B cell (primary cell): ENCODE data around the gene GLB1L3. TPM values are rescaled to one million over a fixed set of nuclear protein-coding genes. Genes with fewer than 3 reads are reported as not detected.

Experiments used
- ATAC-seq: fragments of 200-7000 bp; cut with Tn5 transposase; one replicate; pipeline ENCODE4 v1.10.0; 2021; ENCODE audit warnings: low read depth, mild to moderate bottlenecking, moderate number of reproducible peaks, moderate library complexity
- CTCF ChIA-PET: fragments of 350-600 bp; sonication (Branson Sonifier 250); formaldehyde crosslinking; loops from one replicate; lab custom pipeline; 2021; ENCODE audit warnings: antibody characterized with exemption, inconsistent platforms; lab: Charles Lee
- POLR2A ChIA-PET: fragments of 350-600 bp; sonication (Branson Sonifier 250); formaldehyde crosslinking; loops from one replicate; lab custom pipeline; 2021; ENCODE audit warnings: antibody characterized with exemption; lab: Charles Lee
- DNase-seq: peaks from one replicate; pipeline ENCODE4 v3.0.0; 2013
- H2AFZ ChIP-seq: 2 replicates; pipeline ENCODE4 v1.6.1; 2012; ENCODE audit warnings: mild to moderate bottlenecking, low read depth, low read length; ENCODE audit not compliant: insufficient read depth, poor library complexity, severe bottlenecking
- H3K27ac ChIP-seq, 2 donors: 1 replicate in 1 of 2; 2 replicates in 1 of 2; pipeline ENCODE4 v1.5.1; 2012 to 2013; ENCODE audit warnings: low read length in 2 of 2, mild to moderate bottlenecking in 2 of 2, moderate library complexity in 1 of 2
- H3K27me3 ChIP-seq, 4 experiments: fragments of 200-600 bp in 1 of 4; sonication (generic) in 1 of 4; replicated peaks in 1 of 4; 1 replicate in 2 of 4; 2 replicates in 2 of 4; pipeline versions ENCODE4 v1.6.1 to v1.7.0; 2013 to 2016; ENCODE audit warnings: low read length in 3 of 4, mild to moderate bottlenecking in 2 of 4, mixed read lengths in 1 of 4, moderate library complexity in 1 of 4; ENCODE audit not compliant: insufficient read depth in 4 of 4, control insufficient read depth in 3 of 4; ENCODE audit errors: control extremely low read depth in 1 of 4
- H3K36me3 ChIP-seq, 2 experiments: replicated peaks in 1 of 2; 1 replicate in 1 of 2; 2 replicates in 1 of 2; pipeline versions ENCODE4 v1.6.1 to v1.7.1; 2013; ENCODE audit warnings: low read length in 1 of 2; ENCODE audit not compliant: insufficient read depth in 2 of 2, control insufficient read depth in 1 of 2; ENCODE audit errors: control extremely low read depth in 1 of 2, extremely low read depth in 1 of 2
- H3K4me1 ChIP-seq, 2 donors: fragments of 200-600 bp in 1 of 2; sonication (generic) in 1 of 2; 1 replicate in 1 of 2; 2 replicates in 1 of 2; pipeline versions ENCODE4 v1.5.1 to v1.6.1; 2013 to 2017; ENCODE audit warnings: low read length in 2 of 2; ENCODE audit not compliant: control insufficient read depth in 2 of 2, insufficient read depth in 2 of 2
- H3K4me2 ChIP-seq: replicated peaks from 2 replicates; pipeline ENCODE3; 2012; ENCODE audit warnings: mild to moderate bottlenecking, low read depth, low read length; ENCODE audit not compliant: poor library complexity, severe bottlenecking
- H3K4me3 ChIP-seq, 5 experiments: fragments of 200-600 bp in 1 of 5; sonication (generic) in 1 of 5; 1 replicate in 3 of 5; 2 replicates in 2 of 5; pipeline versions ENCODE4 v1.5.1 to v1.7.0; 2011 to 2016; ENCODE audit warnings: low read length in 4 of 5, mild to moderate bottlenecking in 4 of 5, low read depth in 2 of 5, control low read depth in 1 of 5, moderate library complexity in 1 of 5; ENCODE audit not compliant: insufficient read depth in 1 of 5; ENCODE audit errors: control extremely low read depth in 1 of 5, extremely low read depth in 1 of 5
- H3K79me2 ChIP-seq: fragments of 200-600 bp; sonication (generic); one replicate; pipeline ENCODE4 v1.6.0; 2016; ENCODE audit warnings: low read length; ENCODE audit not compliant: control insufficient read depth, insufficient read depth
- H3K9ac ChIP-seq: fragments of 200-600 bp; sonication (generic); 2 replicates; pipeline ENCODE4 v1.6.1; 2017; ENCODE audit warnings: mild to moderate bottlenecking, low read length, moderate library complexity
- H3K9me3 ChIP-seq, 3 donors: one replicate each; pipeline versions ENCODE4 v1.6.1 to v1.7.1; 2013; ENCODE audit warnings: low read length in 2 of 3; ENCODE audit not compliant: control insufficient read depth in 2 of 3, insufficient read depth in 1 of 3; ENCODE audit errors: control extremely low read depth in 1 of 3
- H4K20me1 ChIP-seq: 2 replicates; pipeline ENCODE4 v1.6.0; 2012; ENCODE audit warnings: mild to moderate bottlenecking, low read length; ENCODE audit not compliant: insufficient read depth, control insufficient read depth, poor library complexity, severe bottlenecking
- H3K27ac Mint-ChIP-seq: one replicate; pipeline ENCODE4 v1.8.0; 2021; ENCODE audit warnings: mixed read lengths
- H3K27me3 Mint-ChIP-seq: one replicate; pipeline ENCODE4 v1.8.0; 2021; ENCODE audit warnings: mixed read lengths
- H3K4me1 Mint-ChIP-seq: one replicate; pipeline ENCODE4 v1.8.0; 2021; ENCODE audit warnings: mixed read lengths
- H3K4me3 Mint-ChIP-seq: one replicate; pipeline ENCODE4 v1.8.0; 2021; ENCODE audit warnings: mixed read lengths
- H3K9me3 Mint-ChIP-seq: one replicate; pipeline ENCODE4 v1.8.0; 2022; ENCODE audit warnings: mixed read lengths; ENCODE audit not compliant: insufficient read depth
- CTCF ChIP-seq: fragments of 200-600 bp; IDR thresholded peaks from one replicate; pipeline ENCODE4 v1.8.0; 2022; ENCODE audit warnings: antibody characterized with exemption, mild to moderate bottlenecking
- WGBS: methylation state at CpG from one replicate; pipeline ENCODE4 v1.1.5; 2013; ENCODE audit warnings: missing lambda C conversion rate; ENCODE audit not compliant: insufficient coverage; 5-methylcytosine and 5-hydroxymethylcytosine counted together
- intact Hi-C: fragments of 100-400 bp; cut with micrococcal nuclease; formaldehyde crosslinking; loops from one replicate; pipeline ENCODE4 v1.10.0; 2022
- polyA plus RNA-seq: library from polyadenylated mRNA; depleted of rRNA; stranded (reverse); fragments of >200 nt; gene quantifications from 2 replicates; pipeline ENCODE4 v1.2.3, GENCODE V29; 2012
- total RNA-seq, 2 donors: library from RNA; stranded (reverse); fragments of 120-200 nt in 1 of 2; gene quantifications; 1 replicate in 1 of 2; 2 replicates in 1 of 2; pipeline versions ENCODE4 v1.2.3 to v1.2.4, GENCODE V29; 2013 to 2022

The GLB1L3 gene
- total and polyA plus RNA-seq, 2 donors (not counting 1 experiment from before 2014, with no cell fraction given): not detected

GRCh38 chr11:134361661-134362060 is 85.5 kb downstream of the GLB1L3 start:
- Histone ChIP-seq H3K4me3 (no peak overlapping the region), H3K4me1 (no peaks in the 10 kb centered on the region), H3K27ac (no peak overlapping the region), H3K27me3 (peaks cover 0 to 4% (median 0%) of the 10 kb centered on the region in 4 experiments), H2AFZ (no peak overlapping the region), H3K9me3 (peaks cover 0 to 18% (median 0%) of the 10 kb centered on the region in 3 donors), H3K36me3 (no peaks in the 10 kb centered on the region), H4K20me1 (no peaks in the 10 kb centered on the region), H3K9ac (no peak overlapping the region), H3K4me2 (no peak overlapping the region), H3K79me2 (no peaks in the 10 kb centered on the region)
- ChIA-PET POLR2A (no interaction called here), CTCF (no interaction called here)
- Mint-ChIP-seq H3K4me1 (peaks cover 2% of the 10 kb centered on the region), H3K4me3 (no peak overlapping the region), H3K9me3 (no peaks in the 10 kb centered on the region), H3K27ac (no peak overlapping the region), H3K27me3 (peaks cover 30% of the 10 kb centered on the region)
- TF ChIP-seq CTCF: no peak
- ATAC-seq (no peak), DNase-seq (no peak)
- intact Hi-C loops: no loop called here
- 72% methylated on average over 16 of the region's 26 CpGs for WGBS

- Mint-ChIP-seq H3K27me3 (peaks cover 24% of the 10 kb centered on the region), H3K4me1 (peaks cover 2% of the 10 kb centered on the region), H3K27ac (no peak overlapping the region), H3K9me3 (no peaks in the 10 kb centered on the region), H3K4me3 (no peak overlapping the region)
- no peak for DNase-seq
- Histone ChIP-seq H3K36me3 (no peaks in the 10 kb centered on the region), H2AFZ (no peak overlapping the region), H4K20me1 (no peaks in the 10 kb centered on the region), H3K9me3 (peaks cover 0 to 18% (median 0%) of the 10 kb centered on the region in 3 donors), H3K4me2 (no peak overlapping the region), H3K27ac (no peak overlapping the region), H3K4me3 (no peak overlapping the region), H3K4me1 (no peaks in the 10 kb centered on the region), H3K79me2 (no peaks in the 10 kb centered on the region), H3K9ac (no peak overlapping the region), H3K27me3 (peaks cover 0 to 4% (median 0%) of the 10 kb centered on the region in 4 experiments)
- no peak for TF ChIP-seq CTCF
- intact Hi-C loops: no loop called here
- CTCF ChIA-PET: no interaction called here
- 95% methylated on average over 25 of the region's 32 CpGs for WGBS
- no peak for ATAC-seq
- POLR2A ChIA-PET: no interaction called here
Observed at GRCh38 chr11:134362192-134362901, 86.2 kb downstream of the GLB1L3 start.
